ENCODE results near the gene CATSPERZ. TPM values are rescaled to one million over a fixed set of nuclear protein-coding genes. Genes with fewer than 3 reads are reported as not detected.

CATSPERZ gene
- total and polyA plus RNA-seq, 2 of the 13 experiments (the other 11 are each of a cell fraction or from before 2014, with no cell fraction given), result 0.22 to 0.48 TPM

DNA sequence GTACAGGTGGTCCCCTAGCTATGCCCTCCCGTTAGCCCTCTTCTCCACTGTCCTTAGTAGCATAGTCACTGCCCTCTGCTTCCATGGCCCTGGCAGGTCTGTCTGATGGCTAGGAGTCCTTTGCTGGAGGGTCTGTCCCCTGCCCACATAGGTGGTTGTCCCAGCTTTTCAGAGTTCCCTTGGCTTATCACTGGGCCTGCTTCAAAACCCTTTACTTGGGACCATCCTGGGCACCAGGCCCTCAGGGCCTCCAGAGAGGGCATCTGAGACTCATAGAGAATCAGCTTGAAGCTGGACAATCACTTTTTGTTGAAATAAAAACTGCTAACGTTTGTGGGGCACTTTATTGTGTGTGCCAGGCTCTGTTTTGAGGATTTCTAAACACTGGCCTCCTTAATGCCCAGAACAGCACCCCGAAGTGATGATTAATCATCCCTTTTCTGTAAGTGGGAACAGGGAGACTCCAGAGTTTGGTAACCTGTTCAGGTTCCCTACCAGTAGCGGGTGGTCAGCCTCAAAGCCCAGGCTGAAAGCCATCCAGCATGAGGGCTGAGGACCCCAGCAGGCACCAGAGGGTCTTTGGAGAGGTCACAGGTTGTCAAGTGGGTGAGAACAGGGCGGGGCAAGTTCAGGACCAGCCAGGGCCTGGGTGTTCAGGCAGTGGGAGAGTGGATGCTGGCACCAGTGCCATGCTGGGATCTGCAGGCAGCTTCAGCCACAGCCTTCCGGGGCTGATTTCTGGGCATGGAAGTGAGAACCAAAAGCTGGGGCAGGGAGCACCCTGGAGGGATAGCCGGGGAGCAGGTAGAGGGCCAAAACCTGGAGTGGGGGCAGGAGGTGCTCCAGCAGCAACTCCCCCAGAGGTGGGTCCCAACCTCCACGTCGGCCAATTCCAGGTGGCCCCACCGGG is 9.6 kb upstream of the CATSPERZ start:
- Histone ChIP-seq H3K9me3 (ENCODE audit: low read length) (no peaks in the 10 kb centered on the region), H3K27ac (ENCODE audit: extremely low read length, insufficient read depth, low read length) (no peak overlapping the region), H3K4me3 (replicated peaks in 1 of 3; ENCODE audit: insufficient read depth in 1 of 3, low read depth in 2 of 3, low read length in 3 of 3) (no peak overlapping the region), H3K4me1 (ENCODE audit: insufficient read depth, low read length) (peaks cover 23% of the 10 kb centered on the region; the same call in 1 of the 2 replicates), H3K27me3 (ENCODE audit: control insufficient read depth in 1 of 2, insufficient read depth in 2 of 2, low read length in 2 of 2) (peaks cover 18 to 50% of the 10 kb centered on the region in 2 experiments), H3K4me2 (ENCODE audit: low read depth, low read length) (no peak overlapping the region; the same call in 1 of the 2 replicates), H3K9ac (ENCODE audit: insufficient read depth, low read depth, low read length) (no peak overlapping the region), H3K79me2 (ENCODE audit: insufficient read depth, low read length) (no peaks in the 10 kb centered on the region), H3K36me3 (replicated peaks in 1 of 2; ENCODE audit: control insufficient read depth in 1 of 2, insufficient read depth in 2 of 2, low read length in 2 of 2) (no peaks in the 10 kb centered on the region), H2AFZ (ENCODE audit: low read length) (no peak overlapping the region), H4K20me1 (ENCODE audit: insufficient read depth, low read length) (no peaks in the 10 kb centered on the region)
- ATAC-seq (no peak), DNase-seq (ENCODE audit: low spot score) (no peak), FAIRE-seq (no peak)
- CTCF ChIA-PET (ENCODE audit: low intra/inter-chr PET ratio, low total read pairs), result no interaction called here
- 44% methylated on average over 8 of the region's 10 CpGs for WGBS (ENCODE audit: low lambda C conversion rate)
- POLR2A ChIA-PET, result interaction anchor here (1.0 to 2.0 kb wide), 2 partner anchors 14 to 20 kb away, joined by 3 to 11 read pairs; no protein-coding TSS in a partner anchor
- BruUV-seq (replicated peaks), result no TSS peak
- in situ Hi-C loops (cut with HindIII; ENCODE audit: extremely low pct_ligation_motif_present, low pct_unique_long_range_greater_than_20kb), result no loop called here
- intact Hi-C loops (cut with micrococcal nuclease; ENCODE audit: unreplicated experiment), result no loop called here
- TF ChIP-seq ZNF660 (CRISPR knock-in tag; IDR thresholded peaks at IDR 0.05; ENCODE audit: borderline replicate concordance, low read depth) (no peak), EP300 (IDR thresholded peaks at IDR 0.05; ENCODE audit: low read depth in 2 of 2, low read length in 2 of 2) (no peak), EP300 (CRISPR knock-in tag; IDR thresholded peaks at IDR 0.05; ENCODE audit: borderline replicate concordance) (no peak), ZNF761 (CRISPR knock-in tag; conservative IDR thresholded peaks at IDR 0.05) (no peak), KDM5A (IDR thresholded peaks at IDR 0.05; ENCODE audit: borderline replicate concordance, low read length) (no peak)
- TF ChIP-seq, protein P1, sequence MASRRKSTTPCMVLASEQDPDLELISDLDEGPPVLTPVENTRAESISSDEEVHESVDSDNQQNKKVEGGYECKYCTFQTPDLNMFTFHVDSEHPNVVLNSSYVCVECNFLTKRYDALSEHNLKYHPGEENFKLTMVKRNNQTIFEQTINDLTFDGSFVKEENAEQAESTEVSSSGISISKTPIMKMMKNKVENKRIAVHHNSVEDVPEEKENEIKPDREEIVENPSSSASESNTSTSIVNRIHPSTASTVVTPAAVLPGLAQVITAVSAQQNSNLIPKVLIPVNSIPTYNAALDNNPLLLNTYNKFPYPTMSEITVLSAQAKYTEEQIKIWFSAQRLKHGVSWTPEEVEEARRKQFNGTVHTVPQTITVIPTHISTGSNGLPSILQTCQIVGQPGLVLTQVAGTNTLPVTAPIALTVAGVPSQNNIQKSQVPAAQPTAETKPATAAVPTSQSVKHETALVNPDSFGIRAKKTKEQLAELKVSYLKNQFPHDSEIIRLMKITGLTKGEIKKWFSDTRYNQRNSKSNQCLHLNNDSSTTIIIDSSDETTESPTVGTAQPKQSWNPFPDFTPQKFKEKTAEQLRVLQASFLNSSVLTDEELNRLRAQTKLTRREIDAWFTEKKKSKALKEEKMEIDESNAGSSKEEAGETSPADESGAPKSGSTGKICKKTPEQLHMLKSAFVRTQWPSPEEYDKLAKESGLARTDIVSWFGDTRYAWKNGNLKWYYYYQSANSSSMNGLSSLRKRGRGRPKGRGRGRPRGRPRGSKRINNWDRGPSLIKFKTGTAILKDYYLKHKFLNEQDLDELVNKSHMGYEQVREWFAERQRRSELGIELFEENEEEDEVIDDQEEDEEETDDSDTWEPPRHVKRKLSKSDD (CRISPR knock-in tag; IDR thresholded peaks at IDR 0.05; ENCODE audit: low read depth), result no peak

Data from HepG2 (cell line).